Stimulated activated CD4-positive, alpha-beta T cell treated with anti-CD3 and anti-CD28 coated beads, Interleukin-1b, Interleukin-23, amount 100 ng/mL, for 24 hours (primary cell): Measurements from ENCODE around the gene CRYBG3.

Experiments used
- DNase-seq, 4 experiments: peaks; one replicate each; pipeline ENCODE4 v3.0.0-alpha.2; 2020; ENCODE audit warnings: low read depth in 4 of 4, low spot score in 1 of 4

CRYBG3 gene

GRCh38 chr3:97940034-97940433 lies 118.2 kb downstream of the CRYBG3 start:
- DNase-seq: no peak

- DNase-seq: no peak
These were observed 121.2 kb downstream of the CRYBG3 start for GRCh38 chr3:97942801-97943546.

GRCh38 chr3:97948351-97949109 lies 126.7 kb downstream of the CRYBG3 start:
- DNase-seq: no peak

GRCh38 chr3:97949110-97949485 lies 127.3 kb downstream of the CRYBG3 start:
- no peak for DNase-seq

- no peak for DNase-seq
These were observed 127.9 kb downstream of the CRYBG3 start for GRCh38 chr3:97949743-97950142.

- no peak for DNase-seq
These were observed 128.5 kb downstream of the CRYBG3 start for GRCh38 chr3:97950360-97950759.

GRCh38 chr3:97952280-97952679 lies 130.5 kb downstream of the CRYBG3 start:
- no peak for DNase-seq

GRCh38 chr3:97952872-97953271 lies 131.1 kb downstream of the CRYBG3 start:
- no peak for DNase-seq

- no peak for DNase-seq
These were observed 132.5 kb downstream of the CRYBG3 start for GRCh38 chr3:97954228-97954827.

- DNase-seq: no peak
These were observed 134.2 kb downstream of the CRYBG3 start for GRCh38 chr3:97956051-97956450.

- DNase-seq: no peak
These were observed 136.0 kb downstream of the CRYBG3 start for GRCh38 chr3:97957617-97958311.

GRCh38 chr3:97958396-97958795 lies 136.6 kb downstream of the CRYBG3 start:
- DNase-seq: no peak

GRCh38 chr3:97958796-97959195 lies 137.0 kb downstream of the CRYBG3 start:
- no peak for DNase-seq

GRCh38 chr3:97959872-97960271 lies 138.1 kb downstream of the CRYBG3 start:
- DNase-seq: no peak

GRCh38 chr3:97960551-97960950 lies 138.7 kb downstream of the CRYBG3 start:
- DNase-seq: no peak

GRCh38 chr3:97960993-97961766 lies 139.4 kb downstream of the CRYBG3 start:
- DNase-seq: no peak

- DNase-seq: no peak
These were observed 146.2 kb downstream of the CRYBG3 start for GRCh38 chr3:97967966-97968365.

GRCh38 chr3:97968376-97968775 lies 146.6 kb downstream of the CRYBG3 start:
- no peak for DNase-seq

GRCh38 chr3:97969541-97969940 lies 147.7 kb downstream of the CRYBG3 start:
- no peak for DNase-seq

- no peak for DNase-seq
These were observed 148.3 kb downstream of the CRYBG3 start for GRCh38 chr3:97970156-97970555.
